ENCODE data around the gene CCDC57. TPM values are rescaled to one million over a fixed set of nuclear protein-coding genes. Genes with fewer than 3 reads are reported as not detected.

The CCDC57 gene
- total and polyA plus RNA-seq, 2 experiments from 2014 or later = 10.6 to 15.3 TPM

- no peak overlapping the region for H3K27ac ChIP-seq
- H3K9ac ChIP-seq = no peak overlapping the region
- DNase-seq = no peak
- H3K79me2 ChIP-seq (ENCODE audit: insufficient read depth) = no peaks in the 10 kb centered on the region
- TF ChIP-seq EZH2phosphoT487 (IDR thresholded peaks at IDR 0.05; ENCODE audit: insufficient read depth, low read depth) (no peak), EZH2 (IDR thresholded peaks at IDR 0.05; ENCODE audit: insufficient read depth, poor library complexity, severe bottlenecking) (no peak)
- no peaks in the 10 kb centered on the region for H3K27me3 ChIP-seq (replicated peaks; ENCODE audit: insufficient read depth)
- no peak overlapping the region for H2AFZ ChIP-seq
- H3K9me2 ChIP-seq (ENCODE audit: insufficient read depth) = no peaks in the 10 kb centered on the region
- H3K4me3 ChIP-seq = no peak overlapping the region
- H3K4me1 ChIP-seq (ENCODE audit: insufficient read depth) = no peaks in the 10 kb centered on the region
- no peaks in the 10 kb centered on the region for H4K20me1 ChIP-seq (ENCODE audit: insufficient read depth)
- H3K9me3 ChIP-seq (ENCODE audit: low read depth) = no peaks in the 10 kb centered on the region
- H3K4me2 ChIP-seq (ENCODE audit: unreplicated experiment) = no peak overlapping the region
- H3F3A ChIP-seq (ENCODE audit: insufficient read depth) = no peaks in the 10 kb centered on the region
- in situ Hi-C loops (cut with MboI) = no loop called here
- no peaks in the 10 kb centered on the region for H3K36me3 ChIP-seq (ENCODE audit: low read depth)
- WGBS, 2 experiments (ENCODE audit: low coverage in 1 of 2, low lambda C conversion rate in 2 of 2, missing lambda C conversion rate in 2 of 2) = 92 to 94% methylated on average over 28 to 31 of the region's 31 CpGs
Observed at GRCh38 chr17:82180776-82181528, 31.7 kb downstream of the CCDC57 start.

DNA sequence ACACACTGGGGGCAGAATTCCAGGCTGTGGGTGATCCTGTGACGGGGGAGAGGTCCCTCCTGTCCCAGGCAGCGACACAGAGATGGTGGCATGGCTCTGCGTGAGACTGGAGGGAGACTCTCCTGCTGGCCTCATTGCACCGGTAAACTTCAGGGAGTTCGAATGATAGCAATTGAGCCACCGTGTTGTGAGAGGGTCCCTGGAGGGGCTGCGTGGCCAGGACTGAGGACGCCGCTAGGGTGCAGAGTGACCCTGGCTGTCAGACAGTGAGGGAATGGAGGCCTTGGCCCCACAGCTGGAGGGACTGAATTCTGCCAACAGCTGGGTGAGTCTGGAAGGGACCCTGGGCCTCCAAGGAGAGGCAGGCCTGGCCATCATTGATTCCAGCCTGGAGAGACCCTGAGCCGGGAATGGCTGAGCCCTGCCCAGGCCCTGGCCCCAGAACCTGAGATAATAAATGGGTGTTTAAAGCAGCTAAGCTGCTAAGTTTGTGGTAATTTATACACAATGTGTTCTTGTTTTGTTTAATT lies 32.6 kb downstream of the CCDC57 start:
- H3K4me3 ChIP-seq = no peak overlapping the region
- no peak overlapping the region for H3K27ac ChIP-seq
- H3K4me1 ChIP-seq (ENCODE audit: insufficient read depth) = no peaks in the 10 kb centered on the region
- in situ Hi-C loops (cut with MboI) = no loop called here
- no peak overlapping the region for H2AFZ ChIP-seq
- no peaks in the 10 kb centered on the region for H3K9me2 ChIP-seq (ENCODE audit: insufficient read depth)
- WGBS, 2 experiments (ENCODE audit: low coverage in 1 of 2, low lambda C conversion rate in 2 of 2, missing lambda C conversion rate in 2 of 2) = 89% methylated on average over 10 of the region's 10 CpGs
- H4K20me1 ChIP-seq (ENCODE audit: insufficient read depth) = no peaks in the 10 kb centered on the region
- no peaks in the 10 kb centered on the region for H3K9me3 ChIP-seq (ENCODE audit: low read depth)
- TF ChIP-seq EZH2 (IDR thresholded peaks at IDR 0.05; ENCODE audit: insufficient read depth, poor library complexity, severe bottlenecking) (no peak), EZH2phosphoT487 (IDR thresholded peaks at IDR 0.05; ENCODE audit: insufficient read depth, low read depth) (no peak)
- DNase-seq = no peak
- H3F3A ChIP-seq (ENCODE audit: insufficient read depth) = no peaks in the 10 kb centered on the region
- no peak overlapping the region for H3K4me2 ChIP-seq (ENCODE audit: unreplicated experiment)
- no peak overlapping the region for H3K9ac ChIP-seq
- no peaks in the 10 kb centered on the region for H3K27me3 ChIP-seq (replicated peaks; ENCODE audit: insufficient read depth)
- H3K79me2 ChIP-seq (ENCODE audit: insufficient read depth) = no peaks in the 10 kb centered on the region
- no peaks in the 10 kb centered on the region for H3K36me3 ChIP-seq (ENCODE audit: low read depth)

- Histone ChIP-seq H3K4me3 (no peak overlapping the region), H3K9me3 (ENCODE audit: low read depth) (no peaks in the 10 kb centered on the region), H3K4me1 (ENCODE audit: insufficient read depth) (no peaks in the 10 kb centered on the region), H2AFZ (no peak overlapping the region), H3K9me2 (ENCODE audit: insufficient read depth) (no peaks in the 10 kb centered on the region), H3K4me2 (ENCODE audit: unreplicated experiment) (no peak overlapping the region), H3K27me3 (replicated peaks; ENCODE audit: insufficient read depth) (no peaks in the 10 kb centered on the region), H3K36me3 (ENCODE audit: low read depth) (no peaks in the 10 kb centered on the region), H3K27ac (no peak overlapping the region), H3K79me2 (ENCODE audit: insufficient read depth) (no peaks in the 10 kb centered on the region), H3K9ac (no peak overlapping the region), H3F3A (ENCODE audit: insufficient read depth) (no peaks in the 10 kb centered on the region), H4K20me1 (ENCODE audit: insufficient read depth) (no peaks in the 10 kb centered on the region)
- in situ Hi-C loops (cut with MboI) = no loop called here
- DNase-seq = no peak
- TF ChIP-seq EZH2 (IDR thresholded peaks at IDR 0.05; ENCODE audit: insufficient read depth, poor library complexity, severe bottlenecking) (no peak), EZH2phosphoT487 (IDR thresholded peaks at IDR 0.05; ENCODE audit: insufficient read depth, low read depth) (no peak)
- 85 to 91% methylated on average over 4 to 13 of the region's 13 CpGs for WGBS, 2 experiments (ENCODE audit: low coverage in 1 of 2, low lambda C conversion rate in 2 of 2, missing lambda C conversion rate in 2 of 2)
Observed at GRCh38 chr17:82179412-82179811, 33.2 kb downstream of the CCDC57 start.

GRCh38 chr17:82178499-82179261 lies 34.0 kb downstream of the CCDC57 start:
- no peaks in the 10 kb centered on the region for H3K27me3 ChIP-seq (replicated peaks; ENCODE audit: insufficient read depth)
- H3K4me2 ChIP-seq (ENCODE audit: unreplicated experiment) = no peak overlapping the region
- WGBS, 2 experiments (ENCODE audit: low coverage in 1 of 2, low lambda C conversion rate in 2 of 2, missing lambda C conversion rate in 2 of 2) = 82 to 83% methylated on average over 24 of the region's 24 CpGs
- no peak overlapping the region for H3K27ac ChIP-seq
- H3K9ac ChIP-seq = no peak overlapping the region
- no peaks in the 10 kb centered on the region for H3K9me2 ChIP-seq (ENCODE audit: insufficient read depth)
- H2AFZ ChIP-seq = no peak overlapping the region
- TF ChIP-seq EZH2phosphoT487 (IDR thresholded peaks at IDR 0.05; ENCODE audit: insufficient read depth, low read depth) (no peak), EZH2 (IDR thresholded peaks at IDR 0.05; ENCODE audit: insufficient read depth, poor library complexity, severe bottlenecking) (no peak)
- no peaks in the 10 kb centered on the region for H4K20me1 ChIP-seq (ENCODE audit: insufficient read depth)
- no peaks in the 10 kb centered on the region for H3K36me3 ChIP-seq (ENCODE audit: low read depth)
- H3K79me2 ChIP-seq (ENCODE audit: insufficient read depth) = no peaks in the 10 kb centered on the region
- no peaks in the 10 kb centered on the region for H3F3A ChIP-seq (ENCODE audit: insufficient read depth)
- in situ Hi-C loops (cut with MboI) = no loop called here
- no peaks in the 10 kb centered on the region for H3K9me3 ChIP-seq (ENCODE audit: low read depth)
- H3K4me3 ChIP-seq = no peak overlapping the region
- H3K4me1 ChIP-seq (ENCODE audit: insufficient read depth) = no peaks in the 10 kb centered on the region
- DNase-seq = no peak
